Osteoblast (primary cell): ENCODE measurements around the gene ANKS1B. TPM values are rescaled to one million over a fixed set of nuclear protein-coding genes. Genes with fewer than 3 reads are reported as not detected.

Experiments
- DNase-seq: peaks from one replicate; pipeline ENCODE4 v3.0.0; 2011; ENCODE audit warnings: low spot score, mixed read lengths; ENCODE audit not compliant: insufficient read length; ENCODE audit errors: missing footprints
- H2AFZ ChIP-seq: 2 replicates; pipeline ENCODE4 v1.6.0; 2011; ENCODE audit warnings: mild to moderate bottlenecking, low read length
- H3K27ac ChIP-seq: 2 replicates; pipeline ENCODE4 v1.5.1; 2011; ENCODE audit warnings: mild to moderate bottlenecking, low read depth, low read length, moderate library complexity
- H3K27me3 ChIP-seq: 2 replicates; pipeline ENCODE4 v1.6.0; 2012; ENCODE audit warnings: mild to moderate bottlenecking, control low read depth, inconsistent platforms, low read length, moderate library complexity; ENCODE audit not compliant: insufficient read depth
- H3K36me3 ChIP-seq: 2 replicates; pipeline ENCODE4 v1.5.1; 2011; ENCODE audit warnings: mild to moderate bottlenecking, low read length, control low read depth, moderate library complexity; ENCODE audit not compliant: insufficient read depth
- H3K4me1 ChIP-seq: 2 replicates; pipeline ENCODE4 v1.5.1; 2011; ENCODE audit warnings: mild to moderate bottlenecking, low read length, control low read depth, moderate library complexity; ENCODE audit not compliant: insufficient read depth
- H3K4me2 ChIP-seq: 2 replicates; pipeline ENCODE4 v1.6.0; 2011; ENCODE audit warnings: mild to moderate bottlenecking, low read length; ENCODE audit not compliant: insufficient read depth
- H3K4me3 ChIP-seq: fragments of 200-600 bp; sonication (generic); 3 replicates; pipeline ENCODE4 v1.5.1; 2012; ENCODE audit warnings: mild to moderate bottlenecking, low read length, inconsistent platforms; ENCODE audit not compliant: insufficient read depth
- H3K79me2 ChIP-seq: 2 replicates; pipeline ENCODE4 v1.6.0; 2012; ENCODE audit warnings: mild to moderate bottlenecking, low read length, control low read depth, inconsistent platforms; ENCODE audit not compliant: insufficient read depth
- H3K9me3 ChIP-seq: 2 replicates; pipeline ENCODE4 v1.5.1; 2011; ENCODE audit warnings: low read depth, low read length, control low read depth
- H4K20me1 ChIP-seq: 2 replicates; pipeline ENCODE4 v1.6.0; 2012; ENCODE audit warnings: mild to moderate bottlenecking, low read length, control low read depth; ENCODE audit not compliant: insufficient read depth
- total RNA-seq: library from RNA; depleted of rRNA; stranded (reverse); fragments of >200 nt; gene quantifications from 2 replicates; pipeline ENCODE4 v1.2.3, GENCODE V29; 2012
- TF ChIP-seq, protein P1 (sequence below): IDR thresholded peaks from 2 replicates; pipeline ENCODE4 v1.5.1; 2011; ENCODE audit warnings: mild to moderate bottlenecking, low read depth, low read length, moderate library complexity; ENCODE audit errors: extremely low read depth

ANKS1B gene
- total RNA-seq, 1 donor = 2.2 TPM

DNA sequence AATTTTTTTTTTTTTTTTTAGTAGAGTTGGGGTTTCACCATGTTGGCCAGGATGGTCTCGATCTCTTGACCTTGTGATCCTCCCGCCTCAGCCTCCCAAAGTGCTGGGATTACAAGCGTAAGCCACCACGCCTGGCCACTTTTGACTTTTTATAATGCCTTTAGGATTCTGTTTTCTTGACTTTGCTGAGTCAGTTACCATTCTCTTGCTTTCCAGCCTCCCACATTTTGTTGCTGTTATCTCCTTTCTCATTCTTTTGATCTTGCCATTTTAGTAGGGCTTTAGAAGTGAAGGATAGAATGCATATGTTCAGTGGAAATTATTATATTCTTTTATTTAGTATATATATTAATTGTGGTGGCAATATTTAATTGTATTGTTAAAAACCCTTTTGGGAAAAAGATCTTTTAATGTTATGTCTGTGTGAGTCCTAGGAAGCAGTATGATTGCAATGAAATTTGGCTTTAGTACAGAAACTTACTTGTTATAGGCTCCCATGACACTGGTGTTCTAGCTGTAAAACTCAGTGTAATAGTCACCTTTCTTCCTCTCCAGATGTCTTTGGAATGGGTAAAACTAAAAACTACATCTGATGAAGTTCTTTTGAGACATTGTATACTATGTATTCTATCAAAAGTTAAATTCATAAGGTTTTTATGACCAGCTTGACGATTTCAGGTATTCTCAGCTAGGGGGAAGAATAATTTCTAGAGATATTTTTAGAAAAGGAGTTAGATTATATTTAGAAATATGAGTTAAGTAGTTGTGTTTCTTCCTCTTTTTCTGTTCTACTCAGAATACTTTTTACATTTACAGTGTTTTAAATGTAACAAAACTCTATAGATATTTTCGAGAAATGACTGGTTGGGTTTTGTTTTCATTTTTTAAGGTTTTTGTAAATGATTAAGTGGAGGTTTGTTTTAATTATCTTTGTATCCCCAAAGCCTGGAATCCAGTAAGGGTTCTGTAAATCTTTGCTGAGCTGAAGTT, 1264.9 kb downstream of the ANKS1B start:
- no peaks in the 10 kb centered on the region for H3K27me3 ChIP-seq
- H4K20me1 ChIP-seq = no peaks in the 10 kb centered on the region
- H3K4me1 ChIP-seq = peaks cover 3% of the 10 kb centered on the region
- DNase-seq = no peak
- TF ChIP-seq, protein P1, sequence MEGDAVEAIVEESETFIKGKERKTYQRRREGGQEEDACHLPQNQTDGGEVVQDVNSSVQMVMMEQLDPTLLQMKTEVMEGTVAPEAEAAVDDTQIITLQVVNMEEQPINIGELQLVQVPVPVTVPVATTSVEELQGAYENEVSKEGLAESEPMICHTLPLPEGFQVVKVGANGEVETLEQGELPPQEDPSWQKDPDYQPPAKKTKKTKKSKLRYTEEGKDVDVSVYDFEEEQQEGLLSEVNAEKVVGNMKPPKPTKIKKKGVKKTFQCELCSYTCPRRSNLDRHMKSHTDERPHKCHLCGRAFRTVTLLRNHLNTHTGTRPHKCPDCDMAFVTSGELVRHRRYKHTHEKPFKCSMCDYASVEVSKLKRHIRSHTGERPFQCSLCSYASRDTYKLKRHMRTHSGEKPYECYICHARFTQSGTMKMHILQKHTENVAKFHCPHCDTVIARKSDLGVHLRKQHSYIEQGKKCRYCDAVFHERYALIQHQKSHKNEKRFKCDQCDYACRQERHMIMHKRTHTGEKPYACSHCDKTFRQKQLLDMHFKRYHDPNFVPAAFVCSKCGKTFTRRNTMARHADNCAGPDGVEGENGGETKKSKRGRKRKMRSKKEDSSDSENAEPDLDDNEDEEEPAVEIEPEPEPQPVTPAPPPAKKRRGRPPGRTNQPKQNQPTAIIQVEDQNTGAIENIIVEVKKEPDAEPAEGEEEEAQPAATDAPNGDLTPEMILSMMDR = no peak
- H3K79me2 ChIP-seq = no peaks in the 10 kb centered on the region
- no peak overlapping the region for H3K4me2 ChIP-seq
- no peaks in the 10 kb centered on the region for H3K9me3 ChIP-seq
- no peak overlapping the region for H3K27ac ChIP-seq
- peaks cover 6% of the 10 kb centered on the region for H3K36me3 ChIP-seq
- H3K4me3 ChIP-seq = no peak overlapping the region
- no peak overlapping the region for H2AFZ ChIP-seq

GRCh38 chr12:98714426-98714825, 1270.3 kb downstream of the ANKS1B start:
- Histone ChIP-seq H3K27ac (no peak overlapping the region), H3K36me3 (peaks cover 22% of the 10 kb centered on the region), H4K20me1 (no peaks in the 10 kb centered on the region), H3K9me3 (no peaks in the 10 kb centered on the region), H3K4me1 (no peaks in the 10 kb centered on the region), H2AFZ (no peak overlapping the region), H3K79me2 (no peaks in the 10 kb centered on the region), H3K4me2 (no peak overlapping the region), H3K4me3 (no peak overlapping the region), H3K27me3 (no peaks in the 10 kb centered on the region)
- TF ChIP-seq, protein P1 = no peak
- DNase-seq = no peak

- TF ChIP-seq, protein P1 = no peak
- Histone ChIP-seq H3K79me2 (no peaks in the 10 kb centered on the region), H3K4me2 (no peak overlapping the region), H3K4me1 (no peaks in the 10 kb centered on the region), H3K27ac (no peak overlapping the region), H2AFZ (no peak overlapping the region), H3K27me3 (no peaks in the 10 kb centered on the region), H3K36me3 (peaks cover 37% of the 10 kb centered on the region), H3K9me3 (no peaks in the 10 kb centered on the region), H3K4me3 (no peak overlapping the region), H4K20me1 (no peaks in the 10 kb centered on the region)
- DNase-seq = no peak
These were observed 1275.7 kb downstream of the ANKS1B start for GRCh38 chr12:98709022-98709421.

GRCh38 chr12:98701166-98701565, 1283.6 kb downstream of the ANKS1B start:
- Histone ChIP-seq H3K4me2 (no peak overlapping the region), H3K79me2 (no peaks in the 10 kb centered on the region), H3K4me3 (no peak overlapping the region), H3K9me3 (no peaks in the 10 kb centered on the region), H4K20me1 (no peaks in the 10 kb centered on the region), H2AFZ (no peak overlapping the region), H3K36me3 (peaks cover 12% of the 10 kb centered on the region), H3K27me3 (no peaks in the 10 kb centered on the region), H3K27ac (no peak overlapping the region), H3K4me1 (no peaks in the 10 kb centered on the region)
- no peak for DNase-seq
- TF ChIP-seq, protein P1 = no peak
